ENCODE data around the gene MRPL20. TPM values are rescaled to one million over a fixed set of nuclear protein-coding genes. Genes with fewer than 3 reads are reported as not detected.
"Not testable (repeated sequence)": the region's sequence is repeated elsewhere in the genome, so short reads cannot be mapped to it uniquely, and the experiment has no call there.

The MRPL20 gene
- total RNA-seq, 2 donors from 2014 or later: 82.1 to 96.7 TPM

- intact Hi-C loops (cut with DNase I, micrococcal nuclease); DNase-seq; ATAC-seq: not testable (repeated sequence)
Observed at GRCh38 chr1:1417825-1418463, 10.9 kb upstream of the MRPL20 start.

GRCh38 chr1:1417396-1417795 lies 10.3 kb upstream of the MRPL20 start:
- DNase-seq; intact Hi-C loops (cut with DNase I, micrococcal nuclease); ATAC-seq: not testable (repeated sequence)

- DNase-seq (no peak), ATAC-seq (no peak)
- intact Hi-C loops (cut with DNase I, micrococcal nuclease): no loop called here
Observed at GRCh38 chr1:1415751-1416150, 8.7 kb upstream of the MRPL20 start.

GRCh38 chr1:1412311-1412902 lies 5.3 kb upstream of the MRPL20 start:
- ATAC-seq, DNase-seq: not testable (repeated sequence)

GRCh38 chr1:1411626-1412025 lies 4.5 kb upstream of the MRPL20 start:
- ATAC-seq: no peak
- intact Hi-C loops (cut with DNase I, micrococcal nuclease): no loop called here
- DNase-seq: no peak

More at GRCh38 chr1:1412311-1412902, 5.3 kb upstream of the MRPL20 start:
- intact Hi-C loops (cut with DNase I, micrococcal nuclease): not testable (repeated sequence)

GRCh38 chr1:1410238-1410637 lies 3.1 kb upstream of the MRPL20 start:
- DNase-seq; intact Hi-C loops (cut with DNase I, micrococcal nuclease); ATAC-seq: not testable (repeated sequence)

GRCh38 chr1:1407636-1408318 lies 684 bp upstream of the MRPL20 start:
- DNase-seq (no peak), ATAC-seq (peak; percentile 35)
- intact Hi-C loops (cut with DNase I, micrococcal nuclease): no loop called here

GRCh38 chr1:1406101-1406820 lies 832 bp downstream of the MRPL20 start:
- DNase-seq (no peak), ATAC-seq (peak; percentile 16)
- intact Hi-C loops (cut with DNase I, micrococcal nuclease): no loop called here

DNA sequence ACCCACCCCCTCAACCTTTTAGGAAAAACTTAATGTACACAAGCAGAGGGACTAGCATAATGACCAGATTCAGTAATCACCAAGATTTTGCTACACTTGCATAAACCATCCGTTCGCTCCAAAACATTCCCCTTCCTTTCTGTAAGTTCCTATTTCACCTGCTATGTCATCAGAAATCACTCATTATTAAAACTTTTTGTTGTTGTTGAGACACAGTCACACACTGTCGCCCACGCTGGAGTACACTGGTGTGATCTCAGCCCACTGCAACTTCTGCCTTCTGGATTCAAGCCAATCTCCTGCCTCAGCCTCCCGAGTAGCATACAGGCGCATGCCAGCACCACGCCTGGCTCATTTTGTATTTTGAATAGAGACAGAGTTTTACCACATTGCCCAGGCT lies 3.4 kb downstream of the MRPL20 start:
- intact Hi-C loops (cut with DNase I, micrococcal nuclease): no loop called here
- no peak for ATAC-seq
- no peak for DNase-seq

GRCh38 chr1:1402901-1403392 lies 4.1 kb downstream of the MRPL20 start:
- DNase-seq; intact Hi-C loops (cut with DNase I, micrococcal nuclease); ATAC-seq: not testable (repeated sequence)

GRCh38 chr1:1402072-1402900 lies 4.8 kb downstream of the MRPL20 start:
- intact Hi-C loops (cut with DNase I, micrococcal nuclease): no loop called here
- peak in 1 of 2 donors; percentile 37 for DNase-seq
- no peak for ATAC-seq

- intact Hi-C loops (cut with DNase I, micrococcal nuclease): no loop called here
- DNase-seq (no peak), ATAC-seq (no peak)
Observed at GRCh38 chr1:1401457-1402010, 5.6 kb downstream of the MRPL20 start.

DNA sequence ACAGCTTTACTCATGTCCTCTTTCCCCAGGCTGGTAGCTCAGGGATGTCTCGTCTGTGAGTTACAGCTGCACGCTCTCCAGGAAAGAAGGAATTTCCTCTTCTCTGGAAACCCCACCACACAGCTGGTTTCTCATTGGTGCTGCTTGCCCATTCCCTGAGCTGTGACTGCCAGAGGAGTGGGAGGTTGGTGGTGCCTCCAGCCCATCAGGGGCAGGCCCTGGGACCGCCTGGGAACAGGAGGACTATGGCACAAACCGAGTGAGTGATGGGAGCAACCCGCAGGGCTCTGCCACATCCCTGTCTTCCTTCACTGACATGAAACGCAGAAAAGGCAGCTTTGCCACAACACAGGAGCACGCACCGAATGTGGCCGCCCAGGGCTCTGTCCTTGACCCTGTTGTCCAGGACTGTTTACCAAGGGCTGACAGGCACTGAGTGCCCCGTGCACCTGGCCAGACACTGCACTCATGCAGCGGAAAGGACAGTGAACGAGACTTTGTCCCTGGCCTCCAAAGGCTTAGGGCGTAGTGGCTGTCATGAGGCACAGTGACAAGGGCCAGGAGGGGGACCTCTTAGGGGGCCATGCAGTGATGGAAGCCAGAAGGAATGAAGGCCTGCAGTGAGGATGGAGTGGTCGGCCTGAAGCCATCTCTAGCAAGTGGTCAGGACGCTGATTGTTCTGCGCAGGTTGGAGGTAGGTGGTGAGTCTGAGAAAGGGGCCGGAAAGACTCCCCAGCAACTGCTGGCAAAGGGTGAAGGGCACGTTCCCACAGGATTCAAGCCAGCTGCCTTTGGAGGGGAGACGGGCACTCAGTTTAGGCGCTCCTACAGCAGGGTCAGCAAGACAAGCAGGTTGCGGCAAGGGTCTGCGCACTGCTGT lies 6.3 kb downstream of the MRPL20 start:
- intact Hi-C loops (cut with DNase I, micrococcal nuclease): no loop called here
- no peak for ATAC-seq
- DNase-seq: no peak

GRCh38 chr1:1399872-1400575 lies 7.1 kb downstream of the MRPL20 start:
- ATAC-seq (peak; percentile 14), DNase-seq (peak in 1 of 2 donors; percentile 39)
- intact Hi-C loops (cut with DNase I, micrococcal nuclease): no loop called here

DNA sequence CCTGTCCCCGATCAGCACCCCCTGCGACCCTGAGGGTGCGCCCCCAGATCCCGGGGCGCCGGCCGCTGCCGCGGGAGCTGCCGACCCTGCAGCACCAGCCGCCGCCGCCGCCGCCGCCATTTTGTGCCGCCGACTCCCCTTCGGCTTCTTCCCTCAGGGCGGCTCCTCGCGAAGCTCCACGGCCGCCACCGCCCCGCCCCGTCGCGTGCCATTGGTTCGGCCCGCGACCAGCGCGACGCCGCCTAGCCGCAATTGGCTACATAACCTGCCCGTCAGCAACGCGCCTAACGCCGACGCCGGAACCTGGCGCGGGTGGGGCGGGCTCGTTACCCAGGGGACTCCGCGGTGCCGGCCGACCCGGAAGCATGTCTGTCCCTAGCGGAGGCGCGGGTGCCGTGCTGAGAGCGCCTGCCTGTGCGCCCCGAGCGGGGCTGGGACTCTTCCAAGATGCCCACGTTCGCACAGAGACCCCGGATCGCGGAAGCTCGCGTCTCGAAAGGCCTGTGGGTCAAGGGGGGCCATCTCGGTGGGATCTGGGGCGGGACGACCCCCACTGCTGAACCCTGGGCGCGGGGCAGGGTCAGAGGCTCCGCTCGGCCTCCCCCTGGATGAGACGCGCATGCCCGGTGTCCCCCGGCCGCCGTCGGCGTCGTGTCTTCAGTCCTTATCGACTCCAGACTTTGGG lies 7.8 kb downstream of the MRPL20 start, which contains the start of gene CCNL2:
CCNL2 (minus strand) TSS at position 149 of the 685 bp plus-strand sequence; CDS start at position 120, 29 bp downstream.
- DNase-seq: peak; percentile 98 to 99
- ATAC-seq: peak; percentile 94
- intact Hi-C loops (cut with DNase I, micrococcal nuclease): no loop called here

DNA sequence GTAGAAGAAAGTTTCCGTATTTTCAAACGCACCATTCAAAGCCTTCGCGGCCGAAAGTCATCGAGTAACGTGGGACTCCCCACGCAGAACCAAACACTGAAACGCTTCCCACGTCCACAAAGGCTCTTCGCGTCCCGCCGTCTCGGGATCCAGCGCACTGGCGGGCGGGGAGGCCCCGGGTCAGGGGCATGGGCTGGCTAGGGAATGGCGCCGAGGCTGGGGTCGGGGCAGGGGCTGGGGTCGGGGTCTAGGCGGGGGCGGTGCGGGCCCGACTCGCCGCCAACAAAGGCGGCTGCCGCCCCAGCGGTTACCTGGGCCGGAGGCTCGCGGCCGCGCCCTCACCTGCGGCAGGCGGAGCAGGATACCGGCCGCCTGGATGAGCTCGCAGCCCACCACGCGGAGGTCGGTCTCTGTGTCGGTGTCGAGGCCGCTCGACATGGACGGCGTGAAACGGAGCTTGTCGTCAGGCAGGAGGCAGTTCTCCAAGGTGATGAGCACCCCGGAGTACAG lies 8.4 kb downstream of the MRPL20 start:
- ATAC-seq (peak; percentile 4), DNase-seq (peak in 1 of 2 donors; percentile 26)
- intact Hi-C loops (cut with DNase I, micrococcal nuclease): no loop called here

Data from left colon (tissue), 2 donors.